GM12878 (cell line): ENCODE measurements around the gene ARIH2. TPM values are rescaled to one million over a fixed set of nuclear protein-coding genes. Genes with fewer than 3 reads are reported as not detected.

ENCODE experiments used
- ATAC-seq: fragments of 200-7000 bp; cut with Tn5 transposase; 3 replicates; pipeline ENCODE4 v1.9.1; 2020; ENCODE audit warnings: mild to moderate bottlenecking, moderate library complexity
- BruUV-seq: library from RNA; stranded (reverse); fragments of 400-500 nt; replicated peaks from 2 replicates; lab custom pipeline; 2021; lab: Mats Ljungman, UMichigan
- CTCF ChIA-PET: fragments of 300-600 bp; sonication (Branson Sonifier 250); formaldehyde crosslinking; extraction: SDS; loops from one replicate; lab custom pipeline; 2021; ENCODE audit warnings: inconsistent platforms; lab: Yijun Ruan, JAX
- POLR2A ChIA-PET: fragments of 350-600 bp; formaldehyde crosslinking; extraction: SDS; loops from one replicate; lab custom pipeline; 2021; ENCODE audit warnings: inconsistent platforms; lab: Charles Lee
- RAD21 ChIA-PET: fragments of 300-600 bp; sonication (Branson Sonifier 250); formaldehyde crosslinking; loops from one replicate; lab custom pipeline; 2023; ENCODE audit warnings: antibody characterized with exemption; ENCODE audit not compliant: unreplicated experiment; lab: Charles Lee
- SMC1A ChIA-PET: fragments of 300-600 bp; sonication (Branson Sonifier 250); formaldehyde crosslinking; loops from one replicate; lab custom pipeline; 2023; ENCODE audit not compliant: unreplicated experiment, uncharacterized antibody; lab: Charles Lee
- DNase-seq: peaks from one replicate; pipeline ENCODE4 v3.0.0-alpha.2; 2011; ENCODE audit warnings: low read depth, low spot score
- FAIRE-seq: peaks from 3 replicates; lab custom pipeline; 2011; peaks lifted over from hg19 to GRCh38; lab: Jason Lieb, UNC
- H2AFZ ChIP-seq: 2 replicates; pipeline ENCODE4 v1.6.0; 2011; ENCODE audit warnings: low read depth, low read length, control low read depth; ENCODE audit not compliant: control insufficient read depth
- H3K27ac ChIP-seq: 2 replicates; pipeline ENCODE4 v1.5.1; 2011; ENCODE audit warnings: control low read depth; ENCODE audit not compliant: control insufficient read depth, insufficient read depth
- H3K27me3 ChIP-seq, 2 experiments: replicated peaks in 1 of 2; 2 replicates each; pipeline versions ENCODE4 v1.6.0 to v1.6.1; 2011; ENCODE audit warnings: low read length in 1 of 2; ENCODE audit not compliant: control insufficient read depth in 2 of 2, insufficient read depth in 2 of 2
- H3K36me3 ChIP-seq, 2 experiments: 2 replicates each; pipeline ENCODE4 v1.5.1; 2011; ENCODE audit warnings: low read length in 1 of 2; ENCODE audit not compliant: control insufficient read depth in 2 of 2, insufficient read depth in 2 of 2
- H3K4me1 ChIP-seq: 2 replicates; pipeline ENCODE4 v1.6.1; 2011; ENCODE audit warnings: mild to moderate bottlenecking, low read length, moderate library complexity, mixed read lengths; ENCODE audit not compliant: control insufficient read depth, insufficient read depth
- H3K4me2 ChIP-seq: 2 replicates; pipeline ENCODE4 v1.6.0; 2011; ENCODE audit warnings: control low read depth; ENCODE audit not compliant: control insufficient read depth, insufficient read depth
- H3K4me3 ChIP-seq: fragments of 200-600 bp; sonication (generic); 2 replicates; pipeline ENCODE4 v1.5.1; 2016
- H3K79me2 ChIP-seq: 2 replicates; pipeline ENCODE4 v1.6.0; 2011; ENCODE audit warnings: low read length; ENCODE audit not compliant: control insufficient read depth, insufficient read depth
- H3K9ac ChIP-seq: 2 replicates; pipeline ENCODE4 v1.8.0; 2011; ENCODE audit warnings: low read length, control low read depth, mixed read lengths; ENCODE audit not compliant: control insufficient read depth, insufficient read depth
- H3K9me3 ChIP-seq: replicated peaks from 3 replicates; pipeline ENCODE4 v1.5.1; 2011; ENCODE audit warnings: mild to moderate bottlenecking, low read length; ENCODE audit not compliant: control insufficient read depth, insufficient read depth
- H4K20me1 ChIP-seq: 2 replicates; pipeline ENCODE4 v1.6.0; 2011; ENCODE audit not compliant: control insufficient read depth, insufficient read depth
- ASH2L ChIP-seq: fragments of 300-600, 200-600 bp; sonication (generic); IDR thresholded peaks from 2 replicates; pipeline ENCODE4 v1.6.1; 2017; ENCODE audit warnings: low read depth, mild to moderate bottlenecking, borderline replicate concordance
- E4F1 ChIP-seq: fragments of 450-650 bp; IDR thresholded peaks from 2 replicates; pipeline ENCODE4 v1.6.1; 2018; ENCODE audit warnings: borderline replicate concordance, mild to moderate bottlenecking; ENCODE audit not compliant: partially characterized antibody
- ELK1 ChIP-seq: IDR thresholded peaks from 2 replicates; pipeline ENCODE4 v1.6.1; 2012; ENCODE audit warnings: low read depth, low read length, improper control_type of control experiment
- EP300 ChIP-seq, 2 experiments: fragments of 150-350 bp in 1 of 2; IDR thresholded peaks; 2 replicates each; pipeline ENCODE4 v1.6.1; 2011 to 2012; ENCODE audit warnings: low read depth in 2 of 2, low read length in 2 of 2, borderline replicate concordance in 1 of 2, improper control_type of control experiment in 1 of 2, inconsistent platforms in 1 of 2; ENCODE audit not compliant: control insufficient read depth in 1 of 2
- HCFC1 ChIP-seq: fragments of 150-350 bp; IDR thresholded peaks from 2 replicates; pipeline ENCODE4 v1.6.1; 2014; ENCODE audit warnings: low read length
- HSF1 ChIP-seq: fragments of 150-350 bp; IDR thresholded peaks from 2 replicates; pipeline ENCODE4 v1.6.1; 2014; ENCODE audit warnings: mild to moderate bottlenecking, low read depth, low read length
- IKZF1 ChIP-seq: fragments of 450-650 bp; conservative IDR thresholded peaks from 2 replicates; pipeline ENCODE4 v1.6.1; 2017; ENCODE audit warnings: antibody characterized with exemption, mild to moderate bottlenecking
- LARP7 ChIP-seq: fragments of 450-650 bp; IDR thresholded peaks from 2 replicates; pipeline ENCODE4 v1.6.1; 2017; ENCODE audit warnings: mild to moderate bottlenecking
- MTA2 ChIP-seq: fragments of 450-650 bp; IDR thresholded peaks from 2 replicates; pipeline ENCODE4 v1.6.1; 2016; ENCODE audit warnings: low read depth, mild to moderate bottlenecking, moderate library complexity
- MYC ChIP-seq: IDR thresholded peaks from 2 replicates; pipeline ENCODE4 v1.6.1; 2011; ENCODE audit warnings: mild to moderate bottlenecking, low read length, moderate library complexity, inconsistent platforms; ENCODE audit not compliant: insufficient read depth, insufficient replicate concordance, insufficient read length, severe bottlenecking
- NFIC ChIP-seq: IDR thresholded peaks from 2 replicates; pipeline ENCODE4 v1.6.1; 2012; ENCODE audit warnings: low read depth, mild to moderate bottlenecking, inconsistent platforms, low read length, moderate library complexity
- NFYB ChIP-seq: IDR thresholded peaks from 2 replicates; pipeline ENCODE4 v1.6.1; 2011; ENCODE audit warnings: low read depth, mild to moderate bottlenecking, low read length, improper control_type of control experiment, moderate library complexity; ENCODE audit not compliant: insufficient read depth
- PAX5 ChIP-seq: IDR thresholded peaks from 2 replicates; pipeline ENCODE4 v1.6.1; 2011; ENCODE audit warnings: low read depth, low read length, borderline replicate concordance
- RUNX3 ChIP-seq: IDR thresholded peaks from 2 replicates; pipeline ENCODE4 v1.6.1; 2012; ENCODE audit warnings: low read length, inconsistent platforms
- ZZZ3 ChIP-seq: IDR thresholded peaks from 2 replicates; pipeline ENCODE4 v1.6.1; 2011; ENCODE audit warnings: low read depth; ENCODE audit not compliant: control insufficient read depth, insufficient read length
- WGBS: methylation state at CpG from one replicate; pipeline ENCODE4 v1.1.6; 2016; ENCODE audit warnings: low lambda C conversion rate; ENCODE audit not compliant: insufficient replicate concordance, insufficient coverage; ENCODE audit errors: missing lambda C conversion rate; 5-methylcytosine and 5-hydroxymethylcytosine counted together
- in situ Hi-C: fragments of 300-500 bp; cut with MboI; formaldehyde crosslinking; loops from 9 replicates; pipeline ENCODE4 v1.14.3; 2018; ENCODE audit warnings: mixed read lengths
- intact Hi-C: fragments of 100-400 bp; cut with micrococcal nuclease; formaldehyde crosslinking; loops from one replicate; pipeline ENCODE4 v1.14.2; 2022; ENCODE audit not compliant: unreplicated experiment
- polyA plus RNA-seq, 11 experiments: library from polyadenylated mRNA; depleted of rRNA in 4 of 11; unstranded in 6 of 11; stranded (reverse) in 5 of 11; fragments of >200 nt; fragmentation: Nextera tagmentation in 4 of 11; fragmentation: Illumina TruSeq in 1 of 11; extraction: Ambion mirVana in 4 of 11; extraction: Trizol in 1 of 11; gene quantifications; 1 replicate in 1 of 11; 2 replicates in 10 of 11; pipeline versions ENCODE4 v1.2.1 to v1.2.3, GENCODE V29; 2011 to 2016; ENCODE audit warnings: inconsistent platforms in 2 of 11, missing spikeins in 2 of 11, low read depth in 1 of 11
- total RNA-seq, 4 experiments: library from RNA; depleted of rRNA in 3 of 4; stranded (reverse); fragments of >200 nt in 3 of 4; fragmentation: Illumina TruSeq in 1 of 4; extraction: Trizol in 1 of 4; gene quantifications; 2 replicates each; pipeline versions ENCODE4 v1.2.1 to v1.2.3, GENCODE V29; 2013 to 2021

ARIH2 gene
- total and polyA plus RNA-seq, 10 of the 15 experiments (the other 5 are each of a cell fraction or from before 2014, with no cell fraction given) = 18.7 to 74.7 (median 63.7) TPM

- Histone ChIP-seq H4K20me1 (no peaks in the 10 kb centered on the region), H2AFZ (peak overlapping the region; percentile 11; the same call in 1 of the 2 replicates), H3K4me1 (peaks cover 14% of the 10 kb centered on the region), H3K9me3 (no peaks in the 10 kb centered on the region), H3K4me2 (peak overlapping the region; percentile 3; the same call in 1 of the 2 replicates), H3K36me3 (peaks cover 0 to 3% of the 10 kb centered on the region in 2 experiments; a peak in 1 of 4 replicates), H3K27ac (peak overlapping the region; percentile 23; the same call in 1 of the 2 replicates), H3K4me3 (no peak overlapping the region), H3K27me3 (no peaks in the 10 kb centered on the region), H3K9ac (no peak overlapping the region), H3K79me2 (no peaks in the 10 kb centered on the region)
- CTCF ChIA-PET = interaction anchor here (0.5 to 2.3 kb wide), 2 partner anchors 18 to 80 kb away, joined by 3 to 8 read pairs; partner anchors contain the start of gene SLC25A20
- in situ Hi-C loops = no loop called here
- RAD21 ChIA-PET = interaction anchor here (1.1 kb wide), 1 partner anchor 140 kb away, joined by 3 read pairs; no protein-coding TSS in a partner anchor
- intact Hi-C loops = no loop called here
- FAIRE-seq (no peak), DNase-seq (no peak), ATAC-seq (peak; percentile 91)
- POLR2A ChIA-PET = interaction anchor here (0.5 to 1.9 kb wide), 6 partner anchors 12 to 400 kb away, joined by 3 to 5 read pairs (median 3); partner anchors contain the start of gene SLC25A20
- BruUV-seq = no TSS peak
- SMC1A ChIA-PET = interaction anchor here (0.6 to 1.5 kb wide), 4 partner anchors 10 to 40 kb away, joined by 3 to 10 read pairs (median 3); no protein-coding TSS in a partner anchor
- 71% methylated on average over 6 of the region's 6 CpGs for WGBS
- no peak for TF ChIP-seq MYC
- no peak; a peak in 1 of 4 replicates for TF ChIP-seq EP300 (IDR thresholded peaks at IDR 0.05; ENCODE audit: borderline replicate concordance in 1 of 2, control insufficient read depth in 1 of 2, low read depth in 2 of 2, low read length in 2 of 2)
- 0 out of 2 replicates have a peak, but pooled peaks have one; percentile 19 for TF ChIP-seq NFIC
- no peak for TF ChIP-seq NFYB
- TF ChIP-seq IKZF1 = peak; percentile 55; the same call in 1 of the 2 replicates
- TF ChIP-seq HCFC1 = no peak
- no peak for TF ChIP-seq ELK1
- no peak for TF ChIP-seq ZZZ3
- TF ChIP-seq E4F1 = no peak
- no peak for TF ChIP-seq ASH2L
- TF ChIP-seq LARP7 = no peak
- peak; percentile 43; the same call in 1 of the 2 replicates for TF ChIP-seq MTA2
- TF ChIP-seq HSF1 = no peak
- TF ChIP-seq PAX5 = 0 out of 2 replicates have a peak, but pooled peaks have one; percentile 33
- TF ChIP-seq RUNX3 = peak; percentile 46
Observed at GRCh38 chr3:48879307-48879993, 39.2 kb upstream of the ARIH2 start.
